ENCODE data around the gene CNDP2.

CNDP2 gene

DNA sequence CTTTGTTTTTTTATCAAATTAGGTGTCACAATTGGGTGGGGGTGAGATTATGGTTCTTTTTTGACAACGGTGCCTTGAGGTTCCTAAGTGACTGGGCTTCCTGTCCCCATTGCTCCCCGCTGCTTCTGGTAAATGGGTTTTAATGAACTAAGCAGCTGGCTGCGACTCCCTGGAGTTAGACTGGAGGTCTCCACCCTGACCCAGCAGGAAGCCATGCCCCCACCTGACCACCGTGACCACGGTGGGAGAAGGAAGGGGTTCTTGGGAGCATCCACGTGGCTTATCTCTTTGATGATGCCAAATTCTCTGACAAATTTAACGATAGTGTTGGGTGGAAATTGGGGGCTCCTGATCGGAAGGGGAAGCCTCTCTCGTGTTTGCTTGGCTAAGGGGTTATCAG lies 12.2 kb downstream of the CNDP2 start:
- no peak for DNase-seq (ENCODE audit: extremely low spot score)
- TF ChIP-seq, protein P1, sequence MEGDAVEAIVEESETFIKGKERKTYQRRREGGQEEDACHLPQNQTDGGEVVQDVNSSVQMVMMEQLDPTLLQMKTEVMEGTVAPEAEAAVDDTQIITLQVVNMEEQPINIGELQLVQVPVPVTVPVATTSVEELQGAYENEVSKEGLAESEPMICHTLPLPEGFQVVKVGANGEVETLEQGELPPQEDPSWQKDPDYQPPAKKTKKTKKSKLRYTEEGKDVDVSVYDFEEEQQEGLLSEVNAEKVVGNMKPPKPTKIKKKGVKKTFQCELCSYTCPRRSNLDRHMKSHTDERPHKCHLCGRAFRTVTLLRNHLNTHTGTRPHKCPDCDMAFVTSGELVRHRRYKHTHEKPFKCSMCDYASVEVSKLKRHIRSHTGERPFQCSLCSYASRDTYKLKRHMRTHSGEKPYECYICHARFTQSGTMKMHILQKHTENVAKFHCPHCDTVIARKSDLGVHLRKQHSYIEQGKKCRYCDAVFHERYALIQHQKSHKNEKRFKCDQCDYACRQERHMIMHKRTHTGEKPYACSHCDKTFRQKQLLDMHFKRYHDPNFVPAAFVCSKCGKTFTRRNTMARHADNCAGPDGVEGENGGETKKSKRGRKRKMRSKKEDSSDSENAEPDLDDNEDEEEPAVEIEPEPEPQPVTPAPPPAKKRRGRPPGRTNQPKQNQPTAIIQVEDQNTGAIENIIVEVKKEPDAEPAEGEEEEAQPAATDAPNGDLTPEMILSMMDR (IDR thresholded peaks at IDR 0.05; ENCODE audit: control extremely low read depth, extremely low read depth, low read depth, missing control alignments): no peak
- CTCF ChIA-PET: no interaction called here
- POLR2A ChIA-PET: no interaction called here

DNA sequence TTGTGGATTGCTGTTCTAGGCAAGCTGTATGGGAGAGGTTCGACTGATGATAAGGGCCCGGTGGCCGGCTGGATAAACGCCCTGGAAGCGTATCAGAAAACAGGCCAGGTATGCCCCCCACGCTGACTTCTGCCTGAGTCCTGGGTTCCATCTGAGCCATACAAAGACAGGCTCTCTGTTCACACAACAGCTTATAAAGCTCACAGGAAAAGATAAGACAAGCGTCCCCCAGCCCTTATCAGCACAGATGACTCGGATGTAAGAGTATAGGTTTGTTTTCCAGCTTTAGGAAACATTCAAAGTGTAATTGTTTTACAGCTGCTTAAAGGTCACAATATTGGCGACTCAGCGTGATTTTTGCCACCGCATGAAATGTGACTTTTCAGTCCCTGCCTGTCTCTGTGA lies 12.7 kb downstream of the CNDP2 start:
- CTCF ChIA-PET: no interaction called here
- TF ChIP-seq, protein P1 (IDR thresholded peaks at IDR 0.05; ENCODE audit: control extremely low read depth, extremely low read depth, low read depth, missing control alignments): no peak
- no peak for DNase-seq (ENCODE audit: extremely low spot score)
- POLR2A ChIA-PET: no interaction called here

DNA sequence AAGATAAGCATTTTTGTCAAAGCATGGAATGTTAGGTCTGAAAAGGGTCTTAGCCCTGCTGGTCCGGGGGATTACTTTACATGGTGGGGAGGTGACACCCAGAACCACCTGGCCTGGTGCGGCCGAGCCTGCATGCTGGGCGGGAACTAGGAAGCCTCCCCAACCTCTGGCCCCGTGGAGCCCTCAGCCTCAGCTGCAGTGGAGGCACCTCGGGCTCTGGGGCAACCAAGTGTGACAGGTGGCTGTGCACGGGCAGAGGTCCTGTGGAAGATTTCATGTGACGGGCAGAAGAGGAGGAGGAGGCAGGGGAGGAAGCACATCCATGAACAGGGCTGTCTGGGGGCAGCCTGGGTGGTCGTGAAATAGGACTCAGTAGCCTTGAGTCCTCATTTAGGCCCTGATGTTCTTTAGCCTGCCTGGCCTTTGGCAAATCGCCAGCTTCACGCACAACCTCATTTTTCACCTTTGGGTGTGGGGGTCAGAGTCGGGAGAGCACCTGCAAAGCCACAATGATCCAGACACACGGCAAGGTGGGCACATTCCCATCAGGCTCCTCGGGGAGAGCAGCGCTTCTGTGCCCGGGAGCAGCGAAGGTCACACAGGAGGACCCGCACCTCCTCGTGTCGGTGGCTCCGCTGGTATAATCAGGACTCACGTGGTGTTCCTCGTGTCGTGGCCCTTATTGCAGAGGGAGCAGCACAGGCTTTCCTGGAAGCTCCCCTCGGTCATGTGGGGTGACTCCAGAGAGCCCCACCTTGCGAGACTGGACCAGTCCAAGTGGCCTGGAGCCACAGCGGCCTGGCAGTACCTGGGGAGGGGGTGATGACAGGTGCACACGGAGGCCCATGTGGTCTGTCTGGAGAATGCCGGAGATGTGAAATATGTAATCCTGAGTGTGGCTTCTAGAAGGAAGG lies 13.9 kb downstream of the CNDP2 start:
- TF ChIP-seq, protein P1 (IDR thresholded peaks at IDR 0.05; ENCODE audit: control extremely low read depth, extremely low read depth, low read depth, missing control alignments): no peak
- CTCF ChIA-PET: interaction anchor here (0.6 kb wide), 1 partner anchor 42 kb away, joined by 3 read pairs; no protein-coding TSS in a partner anchor
- DNase-seq (ENCODE audit: extremely low spot score): no peak

DNA sequence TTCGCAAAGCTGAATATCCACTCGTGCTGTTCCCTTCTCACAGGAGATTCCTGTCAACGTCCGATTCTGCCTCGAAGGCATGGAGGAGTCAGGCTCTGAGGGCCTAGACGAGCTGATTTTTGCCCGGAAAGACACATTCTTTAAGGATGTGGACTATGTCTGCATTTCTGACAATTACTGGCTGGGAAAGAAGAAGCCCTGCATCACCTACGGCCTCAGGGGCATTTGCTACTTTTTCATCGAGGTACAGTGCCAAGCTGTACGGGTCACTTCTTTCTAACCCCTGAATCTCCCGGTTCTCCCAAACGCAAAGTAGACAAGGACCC lies 14.6 kb downstream of the CNDP2 start:
- CTCF ChIA-PET: interaction anchor here (0.6 kb wide), 1 partner anchor 41 kb away, joined by 3 read pairs; no protein-coding TSS in a partner anchor
- POLR2A ChIA-PET: no interaction called here
- no peak for DNase-seq (ENCODE audit: extremely low spot score)
- TF ChIP-seq, protein P1 (IDR thresholded peaks at IDR 0.05; ENCODE audit: control extremely low read depth, extremely low read depth, low read depth, missing control alignments): no peak

More for the DNA sequence above, 13.9 kb downstream of the CNDP2 start:
- POLR2A ChIA-PET: no interaction called here

DNA sequence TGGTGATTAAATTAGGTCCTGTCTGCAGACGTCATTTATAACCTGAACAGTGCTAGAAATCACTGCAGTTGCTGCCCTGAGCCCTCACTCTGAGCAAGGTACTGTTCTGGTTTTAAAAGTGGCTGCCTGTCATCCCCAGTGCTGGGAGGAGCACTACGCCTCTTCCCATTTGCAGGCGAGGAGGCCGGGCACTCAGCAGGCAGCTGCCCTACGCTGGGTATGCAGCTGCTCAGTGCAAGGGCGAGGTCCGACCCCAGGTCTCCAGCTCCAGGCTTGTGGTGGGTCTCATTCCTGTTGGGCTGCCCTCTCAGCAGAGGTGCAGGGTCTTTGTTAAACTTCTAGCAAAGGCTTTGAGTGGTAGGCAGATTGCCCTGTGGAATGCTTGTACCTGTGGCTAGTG lies 15.7 kb downstream of the CNDP2 start:
- CTCF ChIA-PET: interaction anchor here (1.2 kb wide), 1 partner anchor 18 kb away, joined by 3 read pairs; no protein-coding TSS in a partner anchor
- TF ChIP-seq, protein P1 (IDR thresholded peaks at IDR 0.05; ENCODE audit: control extremely low read depth, extremely low read depth, low read depth, missing control alignments): no peak
- DNase-seq (ENCODE audit: extremely low spot score): no peak
- POLR2A ChIA-PET: no interaction called here

DNA sequence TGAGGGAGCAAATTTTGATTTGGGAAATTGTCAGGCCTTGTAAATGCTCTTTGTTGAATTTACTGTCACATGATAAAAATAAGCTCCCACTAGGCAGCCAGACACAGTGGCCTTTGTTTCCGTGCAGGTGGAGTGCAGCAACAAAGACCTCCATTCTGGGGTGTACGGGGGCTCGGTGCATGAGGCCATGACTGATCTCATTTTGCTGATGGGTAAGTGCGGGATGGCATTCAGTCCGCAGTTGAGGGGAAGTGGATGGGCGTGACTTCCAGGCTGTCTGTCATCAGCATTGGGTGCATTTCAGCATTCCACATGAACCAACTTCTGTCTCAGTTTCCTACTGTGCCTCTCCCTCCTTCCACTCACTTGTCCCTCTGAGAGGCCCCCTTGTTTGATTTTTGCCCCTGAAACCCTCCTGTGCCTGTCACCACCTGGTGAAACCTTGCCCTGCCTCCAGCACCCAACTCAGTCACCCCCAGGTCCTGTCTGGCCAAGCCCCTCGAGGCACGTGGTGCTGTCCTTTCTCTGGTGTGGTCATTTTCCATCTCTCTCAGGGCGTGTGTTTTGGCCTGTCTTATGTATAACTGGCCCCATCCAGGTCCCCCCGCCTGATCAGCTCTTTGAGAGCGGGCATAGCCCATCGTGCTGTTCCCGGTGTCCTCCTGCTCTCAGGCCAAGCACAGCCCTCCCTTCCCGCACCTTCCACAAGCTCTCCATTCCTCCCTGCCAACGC lies 16.3 kb downstream of the CNDP2 start:
- CTCF ChIA-PET: interaction anchor here (1.2 kb wide), 1 partner anchor 19 kb away, joined by 3 read pairs; no protein-coding TSS in a partner anchor
- DNase-seq (ENCODE audit: extremely low spot score): no peak
- TF ChIP-seq, protein P1 (IDR thresholded peaks at IDR 0.05; ENCODE audit: control extremely low read depth, extremely low read depth, low read depth, missing control alignments): no peak
- POLR2A ChIA-PET: no interaction called here
